ENCODE data around the gene TMEM39A. TPM values are rescaled to one million over a fixed set of nuclear protein-coding genes. Genes with fewer than 3 reads are reported as not detected.

Gene TMEM39A
- total RNA-seq, 1 donor from 2014 or later: 45.6 TPM

- Mint-ChIP-seq H3K36me3 (ENCODE audit: low read depth) (peaks cover 20% of the 10 kb centered on the region), H3K4me1 (peaks cover 38% of the 10 kb centered on the region), H3K27ac (peak overlapping the region; percentile 97), H3K4me3 (peak overlapping the region; percentile 99), H3K27me3 (no peaks in the 10 kb centered on the region), H3K9me3 (no peaks in the 10 kb centered on the region)
- TF ChIP-seq CTCF (IDR thresholded peaks at IDR 0.05): no peak
- DNase-seq: no peak
- peak; percentile 5 for ATAC-seq (ENCODE audit: low read depth)
- intact Hi-C loops (cut with micrococcal nuclease): loop anchor here (1.0 to 10.0 kb wide), 11 partner anchors 29 to 597 kb away; partner anchors contain the start of genes COX17, GSK3B and TMEM39A
- CTCF ChIA-PET: interaction anchor here (1.0 to 3.1 kb wide), 3 partner anchors 61 to 614 kb away, joined by 4 to 20 read pairs (median 12); partner anchors contain the start of gene CD80
- POLR2A ChIA-PET: interaction anchor here (0.6 to 3.3 kb wide), 25 partner anchors 9 to 851 kb away, joined by 3 to 102 read pairs (median 7); partner anchors contain the start of genes ADPRH, B4GALT4, CD80 and COX17
These were observed 34.4 kb upstream of the TMEM39A start for GRCh38 chr3:119497820-119498185.

- no peaks in the 10 kb centered on the region for H3K27me3 Mint-ChIP-seq
- no peak overlapping the region for H3K4me3 Mint-ChIP-seq
- no peak for DNase-seq
- CTCF ChIA-PET: no interaction called here
- POLR2A ChIA-PET: interaction anchor here (0.6 to 1.7 kb wide), 3 partner anchors 32 to 194 kb away, joined by 3 to 5 read pairs (median 5); partner anchors contain the start of gene TMEM39A
- H3K27ac Mint-ChIP-seq: no peak overlapping the region
- peaks cover 17% of the 10 kb centered on the region for H3K4me1 Mint-ChIP-seq
- ATAC-seq (ENCODE audit: low read depth): no peak
- intact Hi-C loops (cut with micrococcal nuclease): loop anchor here (10.0 kb wide), 1 partner anchor 600 kb away; the partner anchor contains the start of gene GSK3B
- peaks cover 33% of the 10 kb centered on the region for H3K36me3 Mint-ChIP-seq (ENCODE audit: low read depth)
- H3K9me3 Mint-ChIP-seq: no peaks in the 10 kb centered on the region
- no peak for TF ChIP-seq CTCF (IDR thresholded peaks at IDR 0.05)
These were observed 31.2 kb upstream of the TMEM39A start for GRCh38 chr3:119494597-119494996.

GRCh38 chr3:119492810-119493209 lies 29.4 kb upstream of the TMEM39A start:
- no peaks in the 10 kb centered on the region for H3K9me3 Mint-ChIP-seq
- peaks cover 6% of the 10 kb centered on the region for H3K4me1 Mint-ChIP-seq
- TF ChIP-seq CTCF (IDR thresholded peaks at IDR 0.05): no peak
- H3K27me3 Mint-ChIP-seq: no peaks in the 10 kb centered on the region
- H3K4me3 Mint-ChIP-seq: no peak overlapping the region
- H3K36me3 Mint-ChIP-seq (ENCODE audit: low read depth): peaks cover 39% of the 10 kb centered on the region
- ChIA-PET POLR2A (no interaction called here), CTCF (no interaction called here)
- ATAC-seq (ENCODE audit: low read depth) (no peak), DNase-seq (no peak)
- H3K27ac Mint-ChIP-seq: no peak overlapping the region
- intact Hi-C loops (cut with micrococcal nuclease): loop anchor here (10.0 kb wide), 1 partner anchor 602 kb away; the partner anchor contains the start of gene GSK3B

GRCh38 chr3:119492128-119492527 lies 28.7 kb upstream of the TMEM39A start:
- no peak for TF ChIP-seq CTCF (IDR thresholded peaks at IDR 0.05)
- CTCF ChIA-PET: no interaction called here
- peaks cover 40% of the 10 kb centered on the region for H3K36me3 Mint-ChIP-seq (ENCODE audit: low read depth)
- no peak for ATAC-seq (ENCODE audit: low read depth)
- H3K27me3 Mint-ChIP-seq: no peaks in the 10 kb centered on the region
- POLR2A ChIA-PET: no interaction called here
- H3K27ac Mint-ChIP-seq: no peak overlapping the region
- H3K9me3 Mint-ChIP-seq: no peaks in the 10 kb centered on the region
- no peak for DNase-seq
- H3K4me1 Mint-ChIP-seq: no peaks in the 10 kb centered on the region
- intact Hi-C loops (cut with micrococcal nuclease): loop anchor here (10.0 kb wide), 1 partner anchor 603 kb away; the partner anchor contains the start of gene GSK3B
- no peak overlapping the region for H3K4me3 Mint-ChIP-seq

- no peak for TF ChIP-seq CTCF (IDR thresholded peaks at IDR 0.05)
- peaks cover 60% of the 10 kb centered on the region for H3K36me3 Mint-ChIP-seq (ENCODE audit: low read depth)
- DNase-seq: no peak
- no peak overlapping the region for H3K27ac Mint-ChIP-seq
- intact Hi-C loops (cut with micrococcal nuclease): loop anchor here (10.0 kb wide), 1 partner anchor 605 kb away; the partner anchor contains the start of gene GSK3B
- no peaks in the 10 kb centered on the region for H3K27me3 Mint-ChIP-seq
- ChIA-PET CTCF (no interaction called here), POLR2A (no interaction called here)
- H3K9me3 Mint-ChIP-seq: no peaks in the 10 kb centered on the region
- ATAC-seq (ENCODE audit: low read depth): no peak
- no peak overlapping the region for H3K4me3 Mint-ChIP-seq
- H3K4me1 Mint-ChIP-seq: no peaks in the 10 kb centered on the region
These were observed 26.7 kb upstream of the TMEM39A start for GRCh38 chr3:119490153-119490552.

All from activated B cell treated with CpG ODN at 0.5 μM for 24 hours (primary cell).